Umbilical cord (tissue), 2 donors: Measurements from ENCODE around the gene ATP6V1A. TPM values are rescaled to one million over a fixed set of nuclear protein-coding genes. Genes with fewer than 3 reads are reported as not detected.
"Not testable (repeated sequence)": the region's sequence is repeated elsewhere in the genome, so short reads cannot be mapped to it uniquely, and the experiment has no call there.

Experiments
- DNase-seq: peaks from one replicate; pipeline ENCODE4 v3.0.0-alpha.2; 2015; ENCODE audit warnings: low spot score
- total RNA-seq: library from RNA; depleted of rRNA; stranded (reverse); fragments of >200 nt; gene quantifications from one replicate; pipeline ENCODE4 v1.2.3, GENCODE V29; 2014; ENCODE audit warnings: low replicate concordance; ENCODE audit not compliant: insufficient read depth

The ATP6V1A gene
- total RNA-seq, 1 donor from 2014 or later: 40.9 TPM

- no peak for DNase-seq
These were observed 81.8 kb downstream of the ATP6V1A start for GRCh38 chr3:113828600-113828999.

- DNase-seq: no peak
These were observed 82.9 kb downstream of the ATP6V1A start for GRCh38 chr3:113829576-113830354.

- no peak for DNase-seq
These were observed 84.2 kb downstream of the ATP6V1A start for GRCh38 chr3:113831103-113831355.

GRCh38 chr3:113832477-113833164 lies 85.8 kb downstream of the ATP6V1A start:
- no peak for DNase-seq

- no peak for DNase-seq
These were observed 88.1 kb downstream of the ATP6V1A start for GRCh38 chr3:113834983-113835382.

- DNase-seq: peak; percentile 90
These were observed 91.9 kb downstream of the ATP6V1A start, which contains the start of gene GRAMD1C for GRCh38 chr3:113838631-113839209. Gene GRAMD1C, plus strand, starts transcription at chr3:113838788. Its CDS starts 122 bp downstream, at chr3:113838910.

GRCh38 chr3:113839551-113839950 lies 92.7 kb downstream of the ATP6V1A start:
- DNase-seq: no peak

GRCh38 chr3:113844622-113845222 lies 97.9 kb downstream of the ATP6V1A start:
- peak; percentile 69 for DNase-seq

GRCh38 chr3:113847247-113847646 lies 100.4 kb downstream of the ATP6V1A start:
- DNase-seq: no peak

- peak; percentile 3 for DNase-seq
These were observed 101.0 kb downstream of the ATP6V1A start for GRCh38 chr3:113847664-113848461.

- DNase-seq: not testable (repeated sequence)
These were observed 102.2 kb downstream of the ATP6V1A start for GRCh38 chr3:113849071-113849470.

- DNase-seq: not testable (repeated sequence)
These were observed 103.0 kb downstream of the ATP6V1A start for GRCh38 chr3:113849841-113850240.

GRCh38 chr3:113850391-113850790 lies 103.6 kb downstream of the ATP6V1A start:
- DNase-seq: not testable (repeated sequence)

- DNase-seq: no peak
These were observed 105.7 kb downstream of the ATP6V1A start for GRCh38 chr3:113852506-113852905.

Other genes starting within 250 kb of the ATP6V1A start
- 29.1 TPM for gene SPICE1, start 231.9 kb upstream of the ATP6V1A start, total RNA-seq
- gene SIDT1, start 214.5 kb upstream of the ATP6V1A start, total RNA-seq: 19.0 TPM
- 12.0 TPM for gene USF3, start 50.4 kb upstream of the ATP6V1A start, total RNA-seq
- 64.8 TPM for gene NAA50, start 786 bp upstream of the ATP6V1A start, total RNA-seq
- gene GRAMD1C, start 91.8 kb downstream of the ATP6V1A start, total RNA-seq: 8.2 TPM
- 3.1 TPM for gene ZDHHC23, start 201.0 kb downstream of the ATP6V1A start, total RNA-seq